Fibroblast of lung (primary cell): Measurements from ENCODE around the gene INTS14. TPM values are rescaled to one million over a fixed set of nuclear protein-coding genes. Genes with fewer than 3 reads are reported as not detected.

ENCODE experiments used
- DNase-seq, 2 donors: peaks; one replicate each; pipeline versions ENCODE4 v3.0.0 to v3.0.0-alpha.2; 2010; ENCODE audit warnings: low read depth in 2 of 2
- H2AFZ ChIP-seq: 2 replicates; pipeline ENCODE4 v1.5.1; 2012; ENCODE audit warnings: low read length, control low read depth, inconsistent platforms
- H3K27ac ChIP-seq: 2 replicates; pipeline ENCODE4 v1.5.1; 2011; ENCODE audit warnings: low read length, control low read depth; ENCODE audit not compliant: insufficient read depth
- H3K27me3 ChIP-seq: 2 replicates; pipeline ENCODE4 v1.5.1; 2011; ENCODE audit warnings: mild to moderate bottlenecking, low read length; ENCODE audit not compliant: control insufficient read depth, insufficient read depth
- H3K36me3 ChIP-seq: 2 replicates; pipeline ENCODE4 v1.5.1; 2011; ENCODE audit warnings: low read length; ENCODE audit not compliant: control insufficient read depth, insufficient read depth
- H3K4me1 ChIP-seq: 2 replicates; pipeline ENCODE4 v1.5.1; 2011; ENCODE audit warnings: low read length; ENCODE audit not compliant: control insufficient read depth, insufficient read depth; ENCODE audit errors: extremely low read depth
- H3K4me2 ChIP-seq: 2 replicates; pipeline ENCODE4 v1.5.1; 2011; ENCODE audit warnings: low read length, control low read depth; ENCODE audit not compliant: insufficient read depth; ENCODE audit errors: extremely low read depth
- H3K4me3 ChIP-seq, 4 experiments: fragments of 200-600 bp in 1 of 4; sonication (generic) in 1 of 4; replicated peaks in 1 of 4; 2 replicates each; pipeline ENCODE4 v1.5.1; 2011 to 2016; ENCODE audit warnings: low read length in 4 of 4, low read depth in 3 of 4, mild to moderate bottlenecking in 3 of 4, control low read depth in 2 of 4, inconsistent platforms in 1 of 4, mixed read lengths in 1 of 4; ENCODE audit not compliant: insufficient read depth in 1 of 4; ENCODE audit errors: control extremely low read depth in 1 of 4
- H3K79me2 ChIP-seq: 2 replicates; pipeline ENCODE4 v1.5.1; 2012; ENCODE audit warnings: mild to moderate bottlenecking, low read length, inconsistent platforms; ENCODE audit not compliant: control insufficient read depth, insufficient read depth
- H3K9ac ChIP-seq: 2 replicates; pipeline ENCODE4 v1.5.1; 2011; ENCODE audit warnings: mild to moderate bottlenecking, low read length, control low read depth; ENCODE audit not compliant: insufficient read depth
- H3K9me3 ChIP-seq: 2 replicates; pipeline ENCODE4 v1.5.1; 2012; ENCODE audit warnings: low read depth, low read length; ENCODE audit not compliant: control insufficient read depth, insufficient read depth
- H4K20me1 ChIP-seq: 2 replicates; pipeline ENCODE4 v1.5.1; 2011; ENCODE audit warnings: low read length; ENCODE audit not compliant: control insufficient read depth, insufficient read depth; ENCODE audit errors: extremely low read depth
- EZH2 ChIP-seq: IDR thresholded peaks from 2 replicates; pipeline ENCODE4 v1.5.1; 2012; ENCODE audit warnings: low read length, control low read depth, mild to moderate bottlenecking; ENCODE audit errors: missing control alignments
- polyA minus RNA-seq: library from RNA; depleted of rRNA, polyadenylated mRNA; stranded (reverse); fragments of >200 nt; gene quantifications from 2 replicates; pipeline ENCODE4 v1.2.3, GENCODE V29; 2011; ENCODE audit warnings: low replicate concordance
- polyA plus RNA-seq, 2 donors: library from polyadenylated mRNA; depleted of rRNA in 1 of 2; stranded (reverse) in 1 of 2; unstranded in 1 of 2; fragments of >200 nt; gene quantifications; 2 replicates each; pipeline ENCODE4 v1.2.1, GENCODE V29; 2011 to 2012; ENCODE audit warnings: missing spikeins in 1 of 2
- total RNA-seq: library from RNA; depleted of rRNA; stranded (reverse); fragments of >200 nt; gene quantifications from 2 replicates; pipeline ENCODE4 v1.2.1, GENCODE V29; 2014
- TF ChIP-seq, protein P1 (sequence below), 2 donors: IDR thresholded peaks in 1 of 2; conservative IDR thresholded peaks in 1 of 2; 1 replicate in 1 of 2; 2 replicates in 1 of 2; pipeline ENCODE4 v1.5.1; 2011 to 2012; ENCODE audit warnings: low read length in 2 of 2, control low read depth in 1 of 2, inconsistent platforms in 1 of 2, low read depth in 1 of 2, mild to moderate bottlenecking in 1 of 2

Gene INTS14
- total RNA-seq: 31.5 and 32.6 TPM in 2 replicates
- 54.3 and 55.9 TPM in 2 replicates for polyA plus RNA-seq
- polyA plus RNA-seq (2012): 24.7 and 27.9 TPM in 2 replicates
- 18.9 and 30.8 TPM in 2 replicates for polyA minus RNA-seq

DNA sequence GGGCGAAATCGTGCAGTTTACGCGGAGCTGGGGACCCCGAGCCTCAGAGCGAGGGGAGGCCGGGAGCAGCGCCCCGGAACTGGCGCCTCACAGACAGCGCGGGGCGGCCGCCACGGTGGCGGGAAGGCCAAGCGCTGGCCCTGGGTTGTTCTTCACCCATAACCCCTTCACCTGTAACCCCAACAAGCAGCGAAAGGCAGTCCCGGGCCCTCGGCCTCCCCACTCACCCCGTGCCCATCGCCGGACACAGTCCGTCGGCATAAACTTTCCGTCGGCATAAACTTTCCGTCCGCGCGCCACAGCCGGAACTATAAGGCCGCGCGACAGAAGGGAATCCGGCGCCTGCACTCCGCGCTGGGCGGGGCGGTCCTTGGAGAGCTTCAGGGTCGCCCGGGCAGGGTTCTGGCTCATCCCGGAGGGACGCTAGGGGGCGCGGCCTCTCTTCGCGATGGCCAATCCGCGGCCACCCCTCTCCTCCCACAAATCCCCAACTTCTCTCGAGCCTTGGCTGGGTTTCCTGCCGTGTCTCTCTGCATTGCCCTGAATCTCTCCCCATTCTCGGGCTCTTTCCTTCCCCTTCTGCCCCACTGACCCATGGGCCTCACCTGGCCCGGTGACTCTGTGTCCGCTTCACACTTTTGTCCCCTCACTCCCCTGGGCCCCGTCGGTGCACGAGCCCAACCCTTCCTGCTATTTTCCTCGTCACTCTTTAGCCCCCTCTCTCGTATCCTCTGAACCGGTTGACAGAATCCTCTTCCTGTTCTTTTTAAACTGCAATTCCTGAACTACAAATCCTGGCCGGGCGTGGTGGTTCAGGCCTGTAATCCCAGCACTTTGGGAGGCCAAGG, at the start of gene INTS14:
INTS14 (minus strand) TSS at position 261 of the 848 bp plus-strand sequence. CDS start 3,751 bp downstream, outside the sequence.
- Histone ChIP-seq H3K36me3 (no peaks in the 10 kb centered on the region), H4K20me1 (no peaks in the 10 kb centered on the region), H3K4me2 (peak within 1 kb of the TSS; percentile 86), H3K4me3 (peak within 1 kb of the TSS; percentile 70 to 99 (median 84)), H3K9ac (peak within 1 kb of the TSS; percentile 86), H3K4me1 (peaks cover 9% of the 10 kb centered on the region), H3K9me3 (no peaks in the 10 kb centered on the region), H3K27ac (peak within 1 kb of the TSS; percentile 83), H3K27me3 (no peaks in the 10 kb centered on the region), H3K79me2 (peaks cover 23% of the 10 kb centered on the region), H2AFZ (peak within 1 kb of the TSS; percentile 98)
- TF ChIP-seq EZH2: no peak
- TF ChIP-seq, protein P1, sequence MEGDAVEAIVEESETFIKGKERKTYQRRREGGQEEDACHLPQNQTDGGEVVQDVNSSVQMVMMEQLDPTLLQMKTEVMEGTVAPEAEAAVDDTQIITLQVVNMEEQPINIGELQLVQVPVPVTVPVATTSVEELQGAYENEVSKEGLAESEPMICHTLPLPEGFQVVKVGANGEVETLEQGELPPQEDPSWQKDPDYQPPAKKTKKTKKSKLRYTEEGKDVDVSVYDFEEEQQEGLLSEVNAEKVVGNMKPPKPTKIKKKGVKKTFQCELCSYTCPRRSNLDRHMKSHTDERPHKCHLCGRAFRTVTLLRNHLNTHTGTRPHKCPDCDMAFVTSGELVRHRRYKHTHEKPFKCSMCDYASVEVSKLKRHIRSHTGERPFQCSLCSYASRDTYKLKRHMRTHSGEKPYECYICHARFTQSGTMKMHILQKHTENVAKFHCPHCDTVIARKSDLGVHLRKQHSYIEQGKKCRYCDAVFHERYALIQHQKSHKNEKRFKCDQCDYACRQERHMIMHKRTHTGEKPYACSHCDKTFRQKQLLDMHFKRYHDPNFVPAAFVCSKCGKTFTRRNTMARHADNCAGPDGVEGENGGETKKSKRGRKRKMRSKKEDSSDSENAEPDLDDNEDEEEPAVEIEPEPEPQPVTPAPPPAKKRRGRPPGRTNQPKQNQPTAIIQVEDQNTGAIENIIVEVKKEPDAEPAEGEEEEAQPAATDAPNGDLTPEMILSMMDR (conservative IDR thresholded peaks at IDR 0.05 in 1 of 2, IDR thresholded peaks at IDR 0.05 in 1 of 2; ENCODE audit: low read depth in 1 of 2, low read length in 2 of 2): peak in 1 of 2 donors; percentile 50
- DNase-seq: peak; percentile 96 to 97

DNA sequence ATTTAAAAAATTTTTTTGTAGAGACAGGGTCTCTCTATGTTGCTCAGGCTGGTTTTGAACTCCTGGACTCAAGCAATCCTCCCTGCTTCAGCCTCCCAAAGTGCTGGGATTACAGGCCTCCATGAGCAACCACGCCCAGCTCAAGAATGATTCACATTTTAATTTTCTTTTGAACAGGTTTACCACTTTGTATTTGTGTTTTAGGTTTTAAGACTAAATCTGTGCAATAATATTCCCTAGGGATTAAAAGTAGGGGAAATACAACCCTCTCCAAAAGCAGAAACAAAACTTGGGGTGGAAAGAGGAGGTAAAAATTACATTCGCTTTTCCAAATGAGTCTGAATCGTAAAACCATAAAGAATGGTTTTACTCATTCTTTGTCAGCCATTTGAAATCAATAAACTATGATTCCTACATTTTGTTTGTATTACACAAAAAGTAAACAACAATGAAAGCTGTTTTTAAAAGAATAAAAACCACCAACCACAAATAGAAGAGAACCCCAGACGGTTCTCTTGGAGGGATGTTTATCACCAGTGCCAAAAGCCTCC, 48.6 kb upstream of the INTS14 start:
- H3K79me2 ChIP-seq: no peaks in the 10 kb centered on the region
- no peak overlapping the region for H3K4me2 ChIP-seq
- H3K4me3 ChIP-seq: no peak overlapping the region
- no peaks in the 10 kb centered on the region for H3K4me1 ChIP-seq
- no peaks in the 10 kb centered on the region for H3K9me3 ChIP-seq
- TF ChIP-seq, protein P1 (conservative IDR thresholded peaks at IDR 0.05 in 1 of 2, IDR thresholded peaks at IDR 0.05 in 1 of 2; ENCODE audit: low read depth in 1 of 2, low read length in 2 of 2): no peak
- no peak for TF ChIP-seq EZH2
- H4K20me1 ChIP-seq: no peaks in the 10 kb centered on the region
- DNase-seq: no peak
- no peak overlapping the region for H3K27ac ChIP-seq
- H3K27me3 ChIP-seq: no peaks in the 10 kb centered on the region
- H3K9ac ChIP-seq: no peak overlapping the region
- H2AFZ ChIP-seq: no peak overlapping the region
- no peaks in the 10 kb centered on the region for H3K36me3 ChIP-seq

DNA sequence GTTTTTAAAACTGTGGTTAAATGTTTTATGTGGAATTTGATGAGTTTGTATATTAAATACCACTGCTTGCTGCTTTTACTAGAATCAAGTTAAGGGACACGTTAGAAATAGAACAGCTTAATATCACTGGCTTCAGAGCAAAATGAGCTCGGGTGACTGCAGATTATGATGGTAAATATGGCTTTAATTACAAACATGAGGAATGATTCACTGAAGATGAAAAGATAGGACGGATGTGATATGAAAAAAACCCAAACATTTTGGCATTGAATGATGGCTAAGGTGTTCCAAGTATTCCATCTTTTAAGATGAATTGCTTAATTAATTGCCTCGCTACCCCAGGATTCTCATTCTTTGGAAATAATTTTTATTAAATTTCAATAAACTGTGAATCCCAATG, 44.5 kb upstream of the INTS14 start:
- Histone ChIP-seq H3K36me3 (no peaks in the 10 kb centered on the region), H3K9ac (no peak overlapping the region), H3K79me2 (no peaks in the 10 kb centered on the region), H3K4me2 (no peak overlapping the region), H2AFZ (no peak overlapping the region), H3K4me1 (peaks cover 13% of the 10 kb centered on the region), H3K27ac (no peak overlapping the region), H3K4me3 (no peak overlapping the region), H3K9me3 (no peaks in the 10 kb centered on the region), H4K20me1 (no peaks in the 10 kb centered on the region), H3K27me3 (no peaks in the 10 kb centered on the region)
- DNase-seq: no peak
- TF ChIP-seq, protein P1 (conservative IDR thresholded peaks at IDR 0.05 in 1 of 2, IDR thresholded peaks at IDR 0.05 in 1 of 2; ENCODE audit: low read depth in 1 of 2, low read length in 2 of 2): no peak
- no peak for TF ChIP-seq EZH2
